K562 treated with DMSO at 1 percent for 48 hours (cell line): ENCODE results near the gene EGFL8. TPM values are rescaled to one million over a fixed set of nuclear protein-coding genes. Genes with fewer than 3 reads are reported as not detected.

Experiments used
- total RNA-seq: library from RNA; unstranded; fragments of 300-600 nt; gene quantifications from 2 replicates; pipeline ENCODE4 v1.2.3, GENCODE V29; 2022; ENCODE audit warnings: low replicate concordance; ENCODE audit errors: extremely low read depth

EGFL8 gene
- total RNA-seq = not detected in 2 replicates

GRCh38 chr6:32164295-32164694 lies at the start of gene EGFL8:
Gene EGFL8, plus strand, starts transcription at chr6:32164595. Its CDS starts 1,571 bp downstream, at chr6:32166166.

GRCh38 chr6:32127717-32128592 lies 36.4 kb upstream of the EGFL8 start, which contains the start of gene ATF6B:
Gene ATF6B, minus strand, starts transcription at chr6:32128246. Its CDS starts 39 bp downstream, at chr6:32128207.

GRCh38 chr6:32151863-32152768 lies 12.3 kb upstream of the EGFL8 start, which contains the start of gene PRRT1:
Gene PRRT1, minus strand, starts transcription at chr6:32151939. Its CDS starts 112 bp downstream, at chr6:32151827.

GRCh38 chr6:32153564-32154513 lies 10.6 kb upstream of the EGFL8 start, which contains the start of gene PPT2:
Gene PPT2, plus strand, starts transcription at chr6:32154141. Its CDS starts 454 bp downstream, at chr6:32154595.

GRCh38 chr6:32175711-32176475 lies 11.5 kb downstream of the EGFL8 start, which contains the start of gene AGPAT1:
Gene AGPAT1, minus strand, starts transcription at chr6:32176084. Its CDS starts 4,588 bp downstream, at chr6:32171496.

GRCh38 chr6:32177788-32178546 lies 13.6 kb downstream of the EGFL8 start, which contains the start of gene RNF5:
Gene RNF5, plus strand, starts transcription at chr6:32178405. Its CDS starts 107 bp downstream, at chr6:32178512.

GRCh38 chr6:32184084-32184640 lies 19.8 kb downstream of the EGFL8 start, which contains the start of gene AGER:
Gene AGER, minus strand, starts transcription at chr6:32184253. Its CDS starts 31 bp downstream, at chr6:32184222.

GRCh38 chr6:32190054-32190851 lies 25.9 kb downstream of the EGFL8 start, which contains the start of gene PBX2:
Gene PBX2, minus strand, starts transcription at chr6:32190202. Its CDS starts 287 bp downstream, at chr6:32189915.

GRCh38 chr6:32192608-32193039 lies 28.2 kb downstream of the EGFL8 start, which contains the start of gene GPSM3:
Gene GPSM3, minus strand, starts transcription at chr6:32192643. Its CDS starts 130 bp downstream, at chr6:32192513.

Other genes with a start within 250 kb of the EGFL8 start
- gene C2, start 236.9 kb upstream of the EGFL8 start, total RNA-seq = not detected in 2 replicates
- not detected in 2 replicates for gene CFB, start 218.5 kb upstream of the EGFL8 start, total RNA-seq
- gene NELFE, start 205.6 kb upstream of the EGFL8 start, total RNA-seq = not detected in 2 replicates
- gene SKIC2, start 205.4 kb upstream of the EGFL8 start, total RNA-seq = not detected in 2 replicates
- 217 TPM in 1 of 2 replicates, not detected in the other for gene DXO, start 192.5 kb upstream of the EGFL8 start, total RNA-seq
- not detected in 2 replicates for gene C4A, start 182.5 kb upstream of the EGFL8 start, total RNA-seq
- gene C4B, start 149.8 kb upstream of the EGFL8 start, total RNA-seq = not detected in 2 replicates
- not detected in 2 replicates for gene CYP21A2, start 126.2 kb upstream of the EGFL8 start, total RNA-seq
- gene TNXB, start 55.3 kb upstream of the EGFL8 start, total RNA-seq = not detected in 2 replicates
- not detected in 2 replicates for gene ATF6B, start 36.3 kb upstream of the EGFL8 start, total RNA-seq
- gene FKBPL, start 34.3 kb upstream of the EGFL8 start, total RNA-seq = not detected in 2 replicates
- not detected in 2 replicates for gene PRRT1, start 12.7 kb upstream of the EGFL8 start, total RNA-seq
- gene PPT2, start 10.5 kb upstream of the EGFL8 start, total RNA-seq = not detected in 2 replicates
- gene AGPAT1, start 11.5 kb downstream of the EGFL8 start, total RNA-seq = not detected in 2 replicates
- not detected in 2 replicates for gene RNF5, start 13.8 kb downstream of the EGFL8 start, total RNA-seq
- gene AGER, start 19.7 kb downstream of the EGFL8 start, total RNA-seq = not detected in 2 replicates
- gene PBX2, start 25.6 kb downstream of the EGFL8 start, total RNA-seq = not detected in 2 replicates
- gene GPSM3, start 28.0 kb downstream of the EGFL8 start, total RNA-seq = not detected in 2 replicates
- gene NOTCH4, start 59.5 kb downstream of the EGFL8 start, total RNA-seq = not detected in 2 replicates
- not detected in 2 replicates for gene TSBP1, start 207.3 kb downstream of the EGFL8 start, total RNA-seq
- not detected in 2 replicates for gene BTNL2, start 242.6 kb downstream of the EGFL8 start, total RNA-seq